IPS-18c (cell line): ENCODE data around the gene INF2.

Source experiments
- H3K4me3 ChIP-seq: 2 replicates; pipeline ENCODE4 v1.7.0; 2013; ENCODE audit warnings: low read depth, mild to moderate bottlenecking, low read length, moderate library complexity; ENCODE audit not compliant: insufficient read depth
- H3K9me3 ChIP-seq: one replicate; pipeline ENCODE4 v1.6.1; 2013; ENCODE audit warnings: mild to moderate bottlenecking, low read length, moderate library complexity; ENCODE audit not compliant: control insufficient read depth, insufficient read depth

The INF2 gene

DNA sequence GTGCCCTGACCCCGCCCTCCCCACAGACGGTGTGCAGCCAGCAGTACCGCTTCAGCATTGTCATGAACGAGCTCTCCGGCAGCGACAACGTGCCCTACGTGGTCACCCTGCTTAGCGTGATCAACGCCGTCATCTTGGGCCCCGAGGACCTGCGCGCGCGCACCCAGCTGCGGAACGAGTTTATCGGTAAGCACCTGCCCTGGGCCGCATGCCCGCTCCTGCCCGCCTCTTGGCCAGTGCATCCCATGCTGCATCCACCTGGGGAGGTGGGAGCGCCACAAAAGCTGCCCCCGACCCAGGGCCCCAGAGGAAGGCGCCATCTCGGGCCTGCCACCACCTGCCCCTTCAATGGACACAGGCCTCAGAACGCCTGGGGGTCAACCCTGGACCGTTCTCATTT, 13.9 kb downstream of the INF2 start:
- no peaks in the 10 kb centered on the region for H3K9me3 ChIP-seq
- H3K4me3 ChIP-seq = no peak overlapping the region

DNA sequence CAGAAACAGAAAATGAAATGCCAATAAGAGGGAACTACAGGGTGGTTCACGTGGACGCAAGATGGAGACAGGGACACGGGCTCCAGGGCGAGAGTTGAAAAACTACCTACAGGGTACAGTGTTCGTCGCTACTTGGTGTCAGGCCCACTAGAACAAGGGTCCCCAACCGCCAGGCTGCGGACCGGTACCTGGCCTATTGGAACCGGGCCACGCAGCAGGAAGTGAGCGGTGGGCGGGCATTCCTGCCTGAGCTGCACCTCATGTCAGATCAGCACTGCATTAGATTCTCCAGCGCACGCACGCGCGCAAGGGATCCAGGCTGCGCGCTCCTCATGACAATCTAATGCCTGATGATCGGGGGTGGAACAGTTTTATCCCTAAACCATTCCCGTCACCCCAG, 14.8 kb downstream of the INF2 start:
- H3K9me3 ChIP-seq = no peaks in the 10 kb centered on the region

DNA sequence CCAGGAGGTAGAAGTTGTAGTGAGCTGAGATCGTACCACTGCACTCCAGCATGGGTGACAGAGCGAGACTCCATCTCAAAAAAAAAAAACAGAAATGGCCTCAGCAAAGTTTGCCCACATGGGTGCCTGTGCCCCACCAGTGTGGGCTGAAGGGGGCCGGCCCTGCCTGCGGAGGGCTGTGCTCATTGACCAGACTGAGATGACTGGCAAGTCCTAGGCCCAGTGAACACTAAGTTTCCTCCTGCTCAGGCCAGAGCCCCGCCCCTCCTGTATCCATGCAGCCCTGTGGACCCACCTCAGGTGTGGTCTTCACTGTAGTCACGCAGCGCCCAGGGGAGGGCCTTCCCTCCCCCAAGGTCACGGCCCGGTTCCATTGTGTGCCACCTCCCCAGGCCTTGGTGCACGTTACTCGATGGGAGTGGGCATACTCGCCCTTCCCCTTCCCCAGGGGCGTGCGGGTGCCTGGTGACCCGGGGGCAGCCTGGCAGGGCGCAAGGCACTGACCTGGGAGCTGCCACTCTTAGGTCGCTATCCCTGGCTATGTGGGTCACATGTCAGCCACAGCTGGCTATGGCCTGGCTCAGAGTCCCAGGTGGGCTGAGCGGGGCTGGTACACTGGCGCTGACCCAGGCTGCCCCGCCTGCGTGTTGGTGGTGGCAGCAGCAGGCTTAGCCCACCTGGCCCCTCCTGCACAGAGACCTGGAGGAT, 16.1 kb downstream of the INF2 start:
- H3K9me3 ChIP-seq = no peaks in the 10 kb centered on the region
- H3K4me3 ChIP-seq = no peak overlapping the region

More for the DNA sequence above, 14.8 kb downstream of the INF2 start:
- H3K4me3 ChIP-seq = no peak overlapping the region

DNA sequence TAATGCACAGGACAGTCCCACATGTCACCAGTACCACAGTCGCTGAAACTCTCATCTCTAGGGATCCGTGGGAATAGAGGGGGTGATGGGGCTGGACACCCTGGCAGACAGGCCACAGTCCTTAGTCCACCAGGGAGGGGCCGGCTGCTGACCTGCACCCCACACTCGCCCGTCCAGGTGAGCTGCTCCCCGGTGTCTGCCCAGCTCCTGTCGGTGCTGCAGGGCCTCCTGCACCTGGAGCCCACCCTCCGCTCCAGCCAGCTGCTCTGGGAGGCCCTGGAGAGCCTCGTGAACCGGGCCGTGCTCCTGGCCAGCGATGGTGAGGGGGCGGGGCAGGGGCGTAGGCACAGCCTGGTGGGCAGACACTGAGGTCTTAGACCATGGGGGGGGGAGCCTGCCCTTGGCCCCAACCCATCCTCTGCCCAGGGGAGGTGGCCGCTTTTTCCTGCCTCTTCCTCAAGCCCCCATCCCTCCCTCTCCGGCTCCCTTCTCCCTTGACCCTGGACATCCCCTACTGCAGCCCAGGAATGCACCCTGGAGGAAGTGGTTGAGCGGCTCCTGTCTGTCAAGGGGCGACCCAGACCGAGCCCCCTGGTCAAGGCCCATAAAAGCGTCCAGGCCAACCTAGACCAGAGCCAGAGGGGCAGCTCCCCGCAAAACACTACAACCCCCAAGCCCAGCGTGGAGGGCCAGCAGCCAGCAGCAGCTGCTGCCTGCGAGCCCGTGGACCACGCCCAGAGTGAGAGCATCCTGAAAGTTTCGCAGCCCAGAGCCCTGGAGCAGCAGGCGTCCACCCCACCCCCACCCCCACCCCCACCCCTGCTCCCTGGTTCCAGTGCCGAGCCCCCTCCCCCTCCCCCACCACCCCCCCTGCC, 17.6 kb downstream of the INF2 start:
- no peak overlapping the region for H3K4me3 ChIP-seq
- no peaks in the 10 kb centered on the region for H3K9me3 ChIP-seq

DNA sequence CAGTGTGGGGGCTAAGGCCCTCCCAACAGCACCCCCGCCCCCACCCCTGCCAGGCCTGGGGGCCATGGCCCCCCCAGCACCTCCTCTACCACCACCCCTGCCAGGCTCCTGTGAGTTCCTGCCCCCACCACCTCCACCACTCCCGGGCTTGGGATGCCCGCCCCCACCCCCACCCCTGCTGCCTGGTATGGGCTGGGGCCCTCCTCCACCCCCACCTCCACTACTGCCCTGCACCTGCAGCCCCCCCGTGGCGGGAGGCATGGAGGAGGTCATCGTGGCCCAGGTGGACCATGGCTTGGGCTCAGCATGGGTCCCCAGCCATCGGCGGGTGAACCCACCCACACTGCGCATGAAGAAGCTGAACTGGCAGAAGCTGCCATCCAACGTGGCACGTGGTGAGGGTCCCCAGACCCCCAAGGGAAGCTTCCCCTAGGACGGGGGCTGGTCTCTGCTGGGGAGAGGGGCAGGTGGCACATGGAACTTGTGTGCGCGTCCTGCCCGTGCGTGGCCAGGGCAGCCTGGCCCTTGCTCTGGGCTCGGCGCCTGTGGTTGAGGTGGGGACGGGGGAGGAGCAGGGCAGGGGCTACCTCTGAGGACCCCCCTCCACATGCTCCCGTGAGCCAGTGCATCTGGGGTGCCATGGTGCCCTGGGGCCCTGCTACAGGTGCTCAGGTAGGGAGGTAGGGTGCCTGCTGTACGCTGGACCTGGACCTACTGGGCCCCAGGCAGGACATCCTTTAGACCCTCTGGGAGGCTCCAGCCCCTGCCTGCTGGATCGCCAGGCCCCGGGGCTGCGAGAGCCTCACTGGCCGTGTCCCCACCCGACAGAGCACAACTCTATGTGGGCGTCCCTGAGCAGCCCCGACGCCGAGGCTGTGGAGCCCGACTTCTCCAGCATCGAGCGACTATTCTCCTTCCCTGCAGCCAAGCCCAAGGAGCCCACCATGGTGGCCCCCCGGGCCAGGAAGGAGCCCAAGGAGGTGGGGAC, 18.5 kb downstream of the INF2 start:
- Histone ChIP-seq H3K9me3 (no peaks in the 10 kb centered on the region), H3K4me3 (no peak overlapping the region)

DNA sequence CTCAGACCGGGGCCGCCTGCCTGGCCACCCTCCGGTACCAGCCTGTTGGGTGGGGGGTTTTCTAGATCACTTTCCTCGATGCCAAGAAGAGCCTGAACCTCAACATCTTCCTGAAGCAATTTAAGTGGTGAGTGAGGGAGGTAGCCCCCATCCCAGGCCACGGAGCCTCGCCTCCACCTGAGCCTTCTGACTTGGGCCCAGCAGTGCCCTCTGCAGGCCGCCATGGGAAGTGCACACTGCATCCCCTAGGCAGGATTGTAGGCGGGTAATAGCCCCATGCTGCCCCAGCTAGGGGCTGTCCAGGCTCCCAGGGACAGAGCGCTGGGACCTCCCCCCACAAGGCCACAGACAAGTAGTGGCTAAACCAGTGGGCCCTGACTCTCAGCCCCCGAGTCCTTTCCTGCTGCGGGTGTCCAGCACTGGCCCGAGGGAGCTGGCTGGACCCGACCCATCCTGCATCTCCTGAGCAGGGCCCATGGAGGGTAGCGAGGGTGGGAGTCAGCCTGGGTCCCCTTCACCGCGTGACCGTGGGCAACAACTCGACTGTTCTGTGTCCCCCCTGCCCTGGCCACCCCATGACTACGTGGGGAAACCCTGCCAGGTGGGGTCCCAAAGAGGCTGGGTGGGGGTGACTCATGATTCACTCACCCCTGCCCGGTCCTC, 19.3 kb downstream of the INF2 start:
- no peak overlapping the region for H3K4me3 ChIP-seq

DNA sequence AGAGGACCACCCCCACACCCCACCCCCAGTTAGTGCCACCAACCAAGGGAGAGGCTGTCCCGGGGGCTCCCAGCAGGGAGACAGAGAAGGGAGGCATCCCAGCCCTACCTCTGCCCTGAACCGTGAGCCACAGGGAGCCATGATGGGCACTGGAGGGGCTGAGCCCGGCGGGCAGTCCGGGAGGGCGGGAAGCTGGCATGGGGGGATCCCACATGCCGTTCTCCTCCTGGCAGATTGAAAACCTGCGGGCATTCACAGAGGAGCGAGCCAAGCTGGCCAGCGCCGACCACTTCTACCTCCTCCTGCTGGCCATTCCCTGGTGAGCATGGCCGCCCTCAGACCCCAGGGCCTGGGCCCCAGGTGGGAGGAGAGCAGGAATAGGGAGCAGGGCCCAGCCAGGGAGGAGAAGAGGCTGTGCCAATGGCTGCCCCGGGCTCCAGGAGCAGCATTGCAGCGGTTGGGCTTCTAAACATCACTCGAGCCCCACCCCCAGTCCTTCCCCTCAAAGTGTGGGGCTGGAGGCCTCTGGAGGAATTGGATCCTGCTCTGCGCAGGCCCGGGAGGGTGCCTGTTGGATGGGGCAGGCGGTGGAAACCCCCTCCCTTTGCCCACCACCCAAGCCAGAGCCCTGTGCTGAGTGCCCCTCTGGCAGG, 20.1 kb downstream of the INF2 start:
- no peak overlapping the region for H3K4me3 ChIP-seq
- no peaks in the 10 kb centered on the region for H3K9me3 ChIP-seq

More for the DNA sequence above, 19.3 kb downstream of the INF2 start:
- H3K9me3 ChIP-seq = no peaks in the 10 kb centered on the region

DNA sequence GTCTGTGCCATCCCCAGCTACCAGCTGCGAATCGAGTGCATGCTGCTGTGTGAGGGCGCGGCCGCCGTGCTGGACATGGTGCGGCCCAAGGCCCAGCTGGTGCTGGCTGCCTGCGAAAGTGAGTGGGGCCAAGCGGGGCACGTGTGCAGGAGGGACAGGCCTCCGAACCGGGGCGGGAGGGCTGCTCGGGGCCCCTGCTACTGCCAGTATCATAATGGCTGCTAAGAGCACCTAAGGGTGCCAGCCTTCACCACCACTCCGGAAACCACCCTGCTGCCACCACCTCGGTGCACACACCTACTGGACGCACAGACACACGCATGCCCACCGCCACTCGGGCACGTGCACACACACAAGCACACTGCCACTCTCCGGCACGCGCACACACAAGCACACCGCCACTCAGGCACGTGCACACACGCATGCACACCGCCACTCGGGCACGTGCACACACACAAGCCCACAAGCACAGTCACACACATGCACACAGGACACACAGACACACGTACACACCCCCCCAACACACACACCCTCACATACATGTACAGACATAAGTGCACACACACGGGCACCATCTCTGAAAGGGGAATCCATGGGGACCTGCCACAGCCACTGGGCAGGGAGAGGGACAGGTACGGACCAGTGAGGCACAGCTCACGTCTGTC, 20.8 kb downstream of the INF2 start:
- Histone ChIP-seq H3K4me3 (no peak overlapping the region), H3K9me3 (no peaks in the 10 kb centered on the region)

DNA sequence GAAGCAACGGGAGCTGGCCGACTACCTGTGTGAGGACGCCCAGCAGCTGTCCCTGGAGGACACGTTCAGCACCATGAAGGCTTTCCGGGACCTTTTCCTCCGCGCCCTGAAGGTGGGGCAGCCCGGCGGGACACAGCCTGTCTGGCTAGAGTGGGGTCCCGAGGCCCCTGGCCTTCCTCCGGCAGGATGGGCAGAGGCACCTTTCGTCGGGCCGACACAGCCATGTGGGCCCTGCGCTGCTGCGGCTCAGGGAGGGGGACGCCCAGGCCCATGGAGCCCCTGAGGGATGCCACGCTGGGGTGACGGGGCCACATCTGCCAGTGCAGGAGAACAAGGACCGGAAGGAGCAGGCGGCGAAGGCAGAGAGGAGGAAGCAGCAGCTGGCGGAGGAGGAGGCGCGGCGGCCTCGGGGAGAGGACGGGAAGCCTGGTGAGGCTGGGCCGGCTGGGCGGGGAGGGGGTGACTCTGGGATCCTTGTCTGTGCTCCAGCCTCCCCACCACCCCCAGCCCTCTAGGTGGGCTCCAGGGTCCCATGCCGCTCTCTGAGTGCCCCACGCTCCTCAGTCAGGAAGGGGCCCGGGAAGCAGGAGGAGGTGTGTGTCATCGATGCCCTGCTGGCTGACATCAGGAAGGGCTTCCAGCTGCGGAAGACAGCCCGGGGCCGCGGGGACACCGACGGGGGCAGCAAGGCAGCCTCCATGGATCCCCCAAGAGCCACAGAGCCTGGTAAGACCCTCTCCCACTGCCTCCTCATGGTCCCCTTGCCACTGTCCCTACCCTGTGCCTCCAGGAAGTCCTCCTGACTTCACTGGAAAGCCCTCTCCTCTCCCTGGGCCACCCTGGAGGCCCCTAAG, 23.7 kb downstream of the INF2 start:
- Histone ChIP-seq H3K4me3 (no peak overlapping the region), H3K9me3 (no peaks in the 10 kb centered on the region)

DNA sequence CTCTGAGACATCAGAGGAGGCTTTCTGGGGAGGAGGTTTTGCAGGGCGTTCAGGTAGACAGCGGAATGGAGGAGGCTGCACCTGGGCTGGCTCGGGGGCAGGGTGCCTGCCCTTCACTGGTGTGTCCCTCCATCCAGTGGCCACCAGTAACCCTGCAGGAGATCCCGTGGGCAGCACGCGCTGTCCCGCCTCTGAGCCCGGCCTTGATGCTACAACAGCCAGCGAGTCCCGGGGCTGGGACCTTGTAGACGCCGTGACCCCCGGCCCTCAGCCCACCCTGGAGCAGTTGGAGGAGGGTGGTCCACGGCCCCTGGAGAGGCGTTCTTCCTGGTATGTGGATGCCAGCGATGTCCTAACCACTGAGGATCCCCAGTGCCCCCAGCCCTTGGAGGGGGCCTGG, 24.6 kb downstream of the INF2 start:
- no peak overlapping the region for H3K4me3 ChIP-seq
- H3K9me3 ChIP-seq = no peaks in the 10 kb centered on the region

DNA sequence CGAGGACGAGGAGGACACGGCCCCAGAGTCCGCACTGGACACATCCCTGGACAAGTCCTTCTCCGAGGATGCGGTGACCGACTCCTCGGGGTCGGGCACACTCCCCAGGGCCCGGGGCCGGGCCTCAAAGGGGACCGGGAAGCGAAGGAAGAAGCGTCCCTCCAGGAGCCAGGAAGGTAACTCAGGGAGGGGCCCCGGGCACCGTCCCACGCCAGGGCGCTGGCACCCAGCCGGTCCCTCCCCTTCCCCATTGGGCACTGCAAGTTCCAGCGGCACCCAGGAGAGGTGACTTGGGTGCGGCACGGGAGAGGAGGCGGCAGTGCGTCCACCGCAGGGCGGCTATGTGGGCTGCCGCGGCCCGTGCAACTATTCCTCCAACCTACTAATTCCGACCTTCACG, 25.3 kb downstream of the INF2 start:
- Histone ChIP-seq H3K4me3 (no peak overlapping the region), H3K9me3 (no peaks in the 10 kb centered on the region)

DNA sequence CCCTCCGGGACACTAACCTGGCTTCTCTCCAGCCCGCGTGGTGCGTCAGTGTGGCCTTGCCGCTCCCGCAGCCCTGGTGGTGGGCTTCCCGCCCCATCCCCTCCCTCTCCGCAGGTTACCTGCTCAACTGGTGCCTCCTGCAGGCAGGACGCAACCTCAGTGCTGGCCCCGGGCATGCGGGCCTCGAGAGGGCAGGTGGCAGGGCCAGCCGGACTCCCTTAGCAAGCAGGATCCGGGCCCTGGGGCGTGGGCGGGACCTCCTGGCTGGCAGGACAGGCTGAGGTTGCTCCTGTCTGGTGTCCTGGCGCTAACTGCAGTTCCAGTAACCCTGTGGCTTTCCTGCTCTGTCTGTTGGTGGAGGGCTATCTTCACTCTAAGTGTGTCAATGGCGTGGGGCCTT, 26.0 kb downstream of the INF2 start:
- Histone ChIP-seq H3K4me3 (no peak overlapping the region), H3K9me3 (no peaks in the 10 kb centered on the region)

DNA sequence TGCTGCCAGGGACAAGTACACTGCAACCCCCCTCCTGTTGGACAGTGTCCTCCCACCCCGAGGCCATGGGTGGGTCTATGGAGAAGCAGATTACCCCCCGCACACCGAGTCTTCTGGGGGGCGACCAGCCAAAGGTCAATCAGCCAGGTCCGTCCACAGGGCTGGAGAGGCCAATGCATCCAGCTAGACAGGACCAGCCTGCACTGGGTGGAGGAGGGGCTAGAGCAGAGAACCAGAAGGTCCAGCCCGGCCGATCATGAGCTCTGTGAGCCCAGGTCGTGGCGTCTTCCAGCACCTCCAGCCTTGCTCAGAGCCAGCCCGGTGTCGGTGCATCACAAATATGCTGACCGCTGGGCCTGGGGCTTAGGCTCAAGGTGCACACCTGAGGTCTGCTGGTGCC, 26.5 kb downstream of the INF2 start:
- Histone ChIP-seq H3K9me3 (no peaks in the 10 kb centered on the region), H3K4me3 (no peak overlapping the region)

DNA sequence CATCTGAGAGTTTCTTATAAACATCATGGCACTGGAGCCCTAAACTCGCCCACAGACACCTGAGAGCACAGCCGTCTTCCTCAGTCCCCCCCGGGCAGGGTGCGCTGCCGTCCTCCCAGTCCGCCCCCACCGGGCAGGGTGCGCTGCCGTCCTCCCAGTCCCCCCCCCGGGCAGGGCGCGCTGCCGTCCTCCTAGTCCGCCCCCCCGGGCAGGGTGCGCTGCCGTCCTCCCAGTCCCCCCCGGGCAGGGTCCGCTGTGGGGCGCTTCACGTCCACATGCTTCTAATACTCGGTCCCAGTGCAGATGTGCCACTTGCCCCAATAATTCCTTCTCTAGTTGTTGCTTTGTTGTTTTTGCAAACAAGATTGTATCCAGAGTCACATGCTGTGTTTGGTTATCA, 27.7 kb downstream of the INF2 start:
- H3K9me3 ChIP-seq = no peaks in the 10 kb centered on the region
- no peak overlapping the region for H3K4me3 ChIP-seq

DNA sequence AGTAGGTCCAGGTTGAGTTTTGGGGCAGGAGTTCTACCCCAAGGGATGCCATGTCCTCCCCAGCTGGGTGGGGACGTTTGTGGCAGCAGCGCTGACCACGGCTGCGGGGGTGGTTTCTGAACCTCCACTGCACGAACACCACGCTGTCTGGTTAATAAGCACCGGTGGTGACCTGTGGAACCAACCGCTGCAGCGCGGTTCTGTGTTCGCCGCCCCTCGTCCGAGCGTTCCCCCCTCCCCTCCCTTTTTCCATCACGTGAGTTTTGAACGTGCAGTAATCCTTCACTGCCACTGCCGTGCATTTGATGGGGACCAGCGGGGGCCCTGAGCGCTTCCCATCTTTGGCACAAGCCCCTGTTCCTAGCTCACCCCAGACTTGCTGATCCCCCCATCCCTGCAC, 28.2 kb downstream of the INF2 start:
- H3K4me3 ChIP-seq = no peak overlapping the region
- no peaks in the 10 kb centered on the region for H3K9me3 ChIP-seq
